IMR-90 (cell line): Measurements from ENCODE around the gene CRYBG2. TPM values are rescaled to one million over a fixed set of nuclear protein-coding genes. Genes with fewer than 3 reads are reported as not detected.

Experiments
- ATAC-seq: fragments of 200-7000 bp; cut with Tn5 transposase; 2 replicates; pipeline ENCODE4 v1.9.1; 2020; ENCODE audit warnings: low read depth, mild to moderate bottlenecking, moderate library complexity
- BruUV-seq: library from RNA; stranded (reverse); fragments of 400-500 nt; replicated peaks from 2 replicates; lab custom pipeline; 2021; lab: Mats Ljungman, UMichigan
- CTCF ChIA-PET: fragments of 300-600 bp; formaldehyde crosslinking; extraction: SDS; loops from one replicate; lab custom pipeline; 2021; ENCODE audit warnings: antibody characterized with exemption; lab: Yijun Ruan, JAX
- POLR2A ChIA-PET: fragments of 300-600 bp; sonication (Branson Sonifier 250); formaldehyde crosslinking; loops from one replicate; lab custom pipeline; 2022; ENCODE audit warnings: antibody characterized with exemption; ENCODE audit not compliant: unreplicated experiment; lab: Charles Lee
- DNase-seq: peaks from one replicate; pipeline ENCODE4 v3.0.0; 2013
- H2AFZ ChIP-seq: replicated peaks from 2 replicates; pipeline ENCODE3; 2013; ENCODE audit warnings: low read length, mild to moderate bottlenecking; ENCODE audit not compliant: poor library complexity
- H2AK5ac ChIP-seq: 2 replicates; pipeline ENCODE4 v1.6.1; 2013; ENCODE audit warnings: low read depth, low read length, inconsistent platforms
- H2AK9ac ChIP-seq: replicated peaks from 2 replicates; pipeline ENCODE3; 2013; ENCODE audit warnings: mild to moderate bottlenecking, low read depth, low read length, moderate library complexity; ENCODE audit not compliant: poor library complexity
- H2BK120ac ChIP-seq: 2 replicates; pipeline ENCODE4 v1.6.1; 2013; ENCODE audit warnings: low read depth, low read length, inconsistent platforms
- H2BK15ac ChIP-seq: 3 replicates; pipeline ENCODE4 v1.6.1; 2013; ENCODE audit warnings: low read depth, low read length, inconsistent platforms
- H2BK20ac ChIP-seq: 2 replicates; pipeline ENCODE4 v1.6.1; 2013; ENCODE audit warnings: low read depth, mild to moderate bottlenecking, inconsistent platforms, low read length, moderate library complexity
- H2BK5ac ChIP-seq: 2 replicates; pipeline ENCODE4 v1.6.1; 2013; ENCODE audit warnings: mild to moderate bottlenecking, low read depth, low read length, inconsistent platforms; ENCODE audit not compliant: poor library complexity, severe bottlenecking
- H3K14ac ChIP-seq: replicated peaks from 2 replicates; pipeline ENCODE4 v1.6.1; 2013; ENCODE audit warnings: low read depth, low read length, inconsistent platforms
- H3K18ac ChIP-seq: 2 replicates; pipeline ENCODE4 v1.6.1; 2013; ENCODE audit warnings: low read depth, low read length, control low read depth
- H3K23ac ChIP-seq: 2 replicates; pipeline ENCODE4 v1.6.1; 2013; ENCODE audit warnings: low read depth, low read length, inconsistent platforms
- H3K27ac ChIP-seq: 2 replicates; pipeline ENCODE4 v1.5.1; 2013; ENCODE audit warnings: mild to moderate bottlenecking, control low read depth, low read length; ENCODE audit not compliant: insufficient read depth
- H3K27me3 ChIP-seq: 2 replicates; pipeline ENCODE4 v1.6.1; 2013; ENCODE audit warnings: low read length; ENCODE audit not compliant: control insufficient read depth, insufficient read depth
- H3K36me3 ChIP-seq: 2 replicates; pipeline ENCODE4 v1.6.1; 2013; ENCODE audit warnings: low read length, mixed read lengths; ENCODE audit not compliant: control insufficient read depth, insufficient read depth
- H3K4ac ChIP-seq: 2 replicates; pipeline ENCODE4 v1.6.1; 2013; ENCODE audit warnings: low read depth, low read length, inconsistent platforms
- H3K4me1 ChIP-seq: 2 replicates; pipeline ENCODE4 v1.6.1; 2013; ENCODE audit warnings: low read length, mixed read lengths; ENCODE audit not compliant: control insufficient read depth, insufficient read depth
- H3K4me2 ChIP-seq: 2 replicates; pipeline ENCODE4 v1.6.1; 2013; ENCODE audit warnings: low read depth, mild to moderate bottlenecking, control low read depth, low read length, moderate library complexity
- H3K4me3 ChIP-seq: 2 replicates; pipeline ENCODE4 v1.5.1; 2013; ENCODE audit warnings: low read depth, mild to moderate bottlenecking, control low read depth, low read length, moderate library complexity; ENCODE audit not compliant: insufficient read depth
- H3K56ac ChIP-seq: 2 replicates; pipeline ENCODE4 v1.6.1; 2013; ENCODE audit warnings: low read length, inconsistent platforms; ENCODE audit not compliant: insufficient read depth; ENCODE audit errors: extremely low read depth
- H3K79me1 ChIP-seq, 2 experiments: 2 replicates each; pipeline ENCODE4 v1.6.1; 2013; ENCODE audit warnings: low read length in 2 of 2, inconsistent platforms in 1 of 2, low read depth in 1 of 2
- H3K9ac ChIP-seq: 2 replicates; pipeline ENCODE4 v1.6.1; 2013; ENCODE audit warnings: low read depth, low read length, control low read depth
- H3K9me1 ChIP-seq: 2 replicates; pipeline ENCODE4 v1.6.1; 2013; ENCODE audit warnings: low read length, inconsistent platforms; ENCODE audit not compliant: insufficient read depth
- H3K9me3 ChIP-seq: 2 replicates; pipeline ENCODE4 v1.6.1; 2013; ENCODE audit warnings: low read length; ENCODE audit not compliant: control insufficient read depth, insufficient read depth
- H4K20me1 ChIP-seq: 2 replicates; pipeline ENCODE4 v1.6.1; 2013; ENCODE audit warnings: low read length, inconsistent platforms; ENCODE audit not compliant: insufficient read depth
- H4K5ac ChIP-seq: 2 replicates; pipeline ENCODE4 v1.6.1; 2013; ENCODE audit warnings: mild to moderate bottlenecking, low read depth, low read length, control low read depth
- H4K8ac ChIP-seq, 2 experiments: 2 replicates each; pipeline ENCODE4 v1.6.1; 2013; ENCODE audit warnings: low read depth in 2 of 2, low read length in 2 of 2, control low read depth in 1 of 2, inconsistent platforms in 1 of 2
- H4K91ac ChIP-seq: 2 replicates; pipeline ENCODE4 v1.6.1; 2013; ENCODE audit warnings: low read depth, low read length, inconsistent platforms; ENCODE audit not compliant: insufficient read depth
- CEBPB ChIP-seq: IDR thresholded peaks from 2 replicates; pipeline ENCODE4 v1.6.1; 2012; ENCODE audit warnings: low read depth, low read length, improper control_type of control experiment
- CHD1 ChIP-seq: IDR thresholded peaks from 2 replicates; pipeline ENCODE4 v1.6.1; 2012; ENCODE audit warnings: low read depth, low read length, improper control_type of control experiment
- FOS ChIP-seq: fragments of 150-350 bp; IDR thresholded peaks from 2 replicates; pipeline ENCODE4 v1.6.1; 2016; ENCODE audit warnings: low read depth, low read length
- NFE2L2 ChIP-seq: fragments of 150-350 bp; IDR thresholded peaks from 2 replicates; pipeline ENCODE4 v1.6.1; 2016; ENCODE audit warnings: low read depth, mild to moderate bottlenecking, low read length
- POLR2A ChIP-seq: IDR thresholded peaks from 2 replicates; pipeline ENCODE4 v1.6.1; 2012; ENCODE audit warnings: mild to moderate bottlenecking, low read depth, low read length
- SMC3 ChIP-seq: fragments of 150-350 bp; IDR thresholded peaks from 2 replicates; pipeline ENCODE4 v1.6.1; 2016; ENCODE audit warnings: low read depth, mild to moderate bottlenecking, antibody characterized with exemption, low read length, moderate library complexity
- WGBS, 2 experiments: methylation state at CpG; one replicate each; pipeline versions ENCODE4 v1.1.5 to v1.1.7; 2013; ENCODE audit warnings: missing lambda C conversion rate in 2 of 2; ENCODE audit not compliant: insufficient read length in 1 of 2; ENCODE audit errors: extremely low coverage in 2 of 2; 5-methylcytosine and 5-hydroxymethylcytosine counted together
- dilution Hi-C: fragments of 300-500 bp; cut with HindIII; formaldehyde crosslinking; loops from one replicate; pipeline ENCODE4 v1.14.3; 2018; ENCODE audit warnings: low sequenced_read_pairs; ENCODE audit not compliant: unreplicated experiment
- in situ Hi-C: fragments of 300-500 bp; cut with MboI; formaldehyde crosslinking; loops from 3 replicates; pipeline ENCODE4 v1.14.3; 2019; ENCODE audit warnings: low sequenced_read_pairs, inconsistent platforms, mixed read lengths
- intact Hi-C: fragments of 100-400 bp; cut with micrococcal nuclease; formaldehyde crosslinking; loops from 2 replicates; pipeline ENCODE4 v1.10.0; 2022
- polyA plus RNA-seq, 3 experiments: library from polyadenylated mRNA; depleted of rRNA; stranded (reverse); fragments of >200 nt; gene quantifications; 2 replicates each; pipeline ENCODE4 v1.2.3, GENCODE V29; 2012; ENCODE audit warnings: low replicate concordance in 1 of 3
- total RNA-seq: library from RNA; depleted of rRNA; stranded (reverse); fragments of >200 nt; gene quantifications from 2 replicates; pipeline ENCODE4 v1.2.3, GENCODE V29; 2012
- TF ChIP-seq, protein P1 (sequence below): fragments of 150-350 bp; IDR thresholded peaks from 2 replicates; pipeline ENCODE4 v1.6.1; 2016; ENCODE audit warnings: low read depth, mild to moderate bottlenecking, low read length, moderate library complexity, borderline replicate concordance

Gene CRYBG2
- total and polyA plus RNA-seq, 2 of the 4 experiments (the other 2 are of a cell fraction) = not detected

DNA sequence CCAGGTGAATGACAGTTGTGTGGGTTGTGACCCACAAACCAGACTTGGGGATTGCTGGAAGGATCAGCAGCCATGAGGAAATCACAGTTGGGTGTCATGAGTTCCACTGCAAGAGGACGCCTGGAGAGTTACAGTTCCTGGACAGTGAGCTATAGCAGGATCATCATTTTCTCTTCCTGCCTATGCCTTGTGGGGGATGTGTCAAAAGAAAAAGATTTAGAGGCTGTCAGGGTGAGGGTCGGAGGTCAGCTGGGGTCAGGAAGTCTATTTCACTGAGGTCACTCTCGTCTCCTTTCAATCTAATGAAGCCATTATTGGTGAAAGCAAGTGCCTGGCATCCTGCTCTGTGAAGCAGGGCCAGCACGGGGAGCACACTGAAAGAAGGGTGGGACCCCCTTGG is 49.7 kb upstream of the CRYBG2 start:
- ChIA-PET CTCF (no interaction called here), POLR2A (no interaction called here)
- Histone ChIP-seq H2BK15ac (no peak overlapping the region), H3K27ac (no peak overlapping the region), H4K20me1 (no peaks in the 10 kb centered on the region), H3K4ac (peak overlapping the region; percentile 32; the same call in 1 of the 2 replicates), H3K56ac (no peak overlapping the region), H2BK120ac (no peak overlapping the region), H4K91ac (no peak overlapping the region), H3K36me3 (no peaks in the 10 kb centered on the region), H3K9me3 (no peaks in the 10 kb centered on the region), H4K8ac (no peak overlapping the region), H2AK5ac (0 out of 2 replicates have a peak overlapping the region, but pooled peaks have one; percentile 57), H2BK20ac (no peak overlapping the region), H3K27me3 (peaks cover 2% of the 10 kb centered on the region; the same call in 1 of the 2 replicates), H3K14ac (no peak overlapping the region), H2AK9ac (no peak overlapping the region), H4K5ac (no peak overlapping the region), H2AFZ (no peak overlapping the region), H3K4me2 (no peak overlapping the region), H2BK5ac (peak overlapping the region; percentile 24), H3K18ac (no peak overlapping the region), H3K23ac (no peak overlapping the region), H3K4me1 (no peaks in the 10 kb centered on the region; the same call in 1 of the 2 replicates), H3K79me1 (no peaks in the 10 kb centered on the region), H3K4me3 (no peak overlapping the region), H3K9ac (no peak overlapping the region), H3K9me1 (no peaks in the 10 kb centered on the region)
- ATAC-seq (no peak), DNase-seq (no peak)
- WGBS, 2 experiments = no CpG with 5 or more reads among the region's 4 CpGs
- TF ChIP-seq FOS = no peak
- TF ChIP-seq, protein P1, sequence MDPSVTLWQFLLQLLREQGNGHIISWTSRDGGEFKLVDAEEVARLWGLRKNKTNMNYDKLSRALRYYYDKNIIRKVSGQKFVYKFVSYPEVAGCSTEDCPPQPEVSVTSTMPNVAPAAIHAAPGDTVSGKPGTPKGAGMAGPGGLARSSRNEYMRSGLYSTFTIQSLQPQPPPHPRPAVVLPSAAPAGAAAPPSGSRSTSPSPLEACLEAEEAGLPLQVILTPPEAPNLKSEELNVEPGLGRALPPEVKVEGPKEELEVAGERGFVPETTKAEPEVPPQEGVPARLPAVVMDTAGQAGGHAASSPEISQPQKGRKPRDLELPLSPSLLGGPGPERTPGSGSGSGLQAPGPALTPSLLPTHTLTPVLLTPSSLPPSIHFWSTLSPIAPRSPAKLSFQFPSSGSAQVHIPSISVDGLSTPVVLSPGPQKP = no peak
- TF ChIP-seq CEBPB = no peak
- no peak for TF ChIP-seq SMC3
- no peak for TF ChIP-seq POLR2A
- TF ChIP-seq CHD1 = no peak
- no peak for TF ChIP-seq NFE2L2
- dilution Hi-C loops = no loop called here
- in situ Hi-C loops = no loop called here
- intact Hi-C loops = no loop called here
- BruUV-seq = no TSS peak
